ENCODE measurements around the gene BSG.

BSG gene

GRCh38 chr19:540867-541637, 31.3 kb upstream of the BSG start:
- DNase-seq, result no peak

- no peak for DNase-seq
These were observed 30.7 kb upstream of the BSG start for GRCh38 chr19:541699-542098.

GRCh38 chr19:542173-542866, 30.1 kb upstream of the BSG start:
- DNase-seq, result no peak

- peak; percentile 91 for DNase-seq
These were observed 28.3 kb upstream of the BSG start, which contains the start of gene GZMM for GRCh38 chr19:543910-544608. GZMM (plus strand) TSS chr19:544053; CDS start chr19:544072, 19 bp downstream.

DNA sequence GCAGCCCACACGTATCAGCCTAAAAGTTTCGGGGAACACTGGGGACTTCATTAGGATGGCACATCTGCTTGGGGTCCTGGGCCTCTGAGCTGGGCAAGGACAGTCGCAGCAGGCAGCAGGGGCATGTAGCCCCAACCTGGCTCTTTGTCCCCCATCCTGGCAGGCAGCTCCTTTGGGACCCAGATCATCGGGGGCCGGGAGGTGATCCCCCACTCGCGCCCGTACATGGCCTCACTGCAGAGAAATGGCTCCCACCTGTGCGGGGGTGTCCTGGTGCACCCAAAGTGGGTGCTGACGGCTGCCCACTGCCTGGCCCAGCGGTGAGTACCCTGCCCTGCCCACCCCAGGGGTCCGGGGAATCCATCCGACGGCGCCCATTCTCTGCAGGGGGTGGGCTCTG, 25.3 kb upstream of the BSG start:
- DNase-seq, result no peak

- no peak for DNase-seq
These were observed 24.3 kb upstream of the BSG start for GRCh38 chr19:547836-548720.

DNA sequence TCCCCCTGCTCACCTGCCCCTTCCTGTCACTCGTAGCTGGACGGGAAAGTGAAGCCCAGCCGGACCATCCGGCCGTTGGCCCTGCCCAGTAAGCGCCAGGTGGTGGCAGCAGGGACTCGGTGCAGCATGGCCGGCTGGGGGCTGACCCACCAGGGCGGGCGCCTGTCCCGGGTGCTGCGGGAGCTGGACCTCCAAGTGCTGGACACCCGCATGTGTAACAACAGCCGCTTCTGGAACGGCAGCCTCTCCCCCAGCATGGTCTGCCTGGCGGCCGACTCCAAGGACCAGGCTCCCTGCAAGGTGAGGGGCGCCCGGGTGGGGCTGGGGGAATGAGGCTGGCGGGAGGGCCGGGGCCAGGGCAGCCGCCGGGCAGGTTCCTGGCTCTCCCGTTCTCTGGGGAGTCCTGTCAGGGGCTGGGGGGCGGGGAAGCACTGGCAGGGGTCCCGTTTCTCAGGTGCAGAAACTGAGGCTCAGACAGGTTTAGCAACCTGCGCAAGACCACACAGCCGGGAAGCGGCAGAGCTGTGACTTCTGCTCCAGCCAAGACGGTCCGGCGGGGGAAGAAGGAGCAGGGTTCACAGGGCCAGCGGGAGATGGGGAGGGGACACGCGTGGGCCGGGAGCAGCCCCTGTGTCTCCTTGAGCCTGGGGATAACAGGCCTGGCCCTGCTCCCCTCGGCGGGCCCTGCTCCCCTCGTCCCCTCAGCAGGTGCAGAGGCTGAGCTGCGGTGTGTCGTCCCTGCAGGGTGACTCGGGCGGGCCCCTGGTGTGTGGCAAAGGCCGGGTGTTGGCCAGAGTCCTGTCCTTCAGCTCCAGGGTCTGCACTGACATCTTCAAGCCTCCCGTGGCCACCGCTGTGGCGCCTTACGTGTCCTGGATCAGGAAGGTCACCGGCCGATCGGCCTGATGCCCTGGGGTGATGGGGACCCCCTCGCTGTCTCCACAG, 23.2 kb upstream of the BSG start:
- DNase-seq, result no peak

DNA sequence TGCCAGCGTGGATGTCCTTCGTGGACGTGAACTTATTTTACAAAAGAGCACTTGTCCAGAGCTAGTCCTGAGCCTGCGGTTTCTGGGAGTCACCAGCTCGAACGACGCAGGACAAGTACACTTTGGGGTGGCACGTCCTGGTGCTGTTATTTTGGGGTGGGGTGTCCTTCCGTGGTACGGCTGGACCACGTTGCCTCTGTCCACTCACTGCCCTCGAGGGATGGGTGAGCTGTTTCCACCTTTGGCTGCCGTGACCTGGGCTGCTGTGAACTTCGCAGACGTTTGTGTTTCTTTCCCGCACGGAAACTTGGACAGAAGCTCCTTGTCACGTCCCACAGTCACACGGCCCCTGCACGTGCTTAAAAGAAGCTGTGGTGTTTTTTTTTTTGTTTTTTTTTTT, 17.6 kb upstream of the BSG start:
- DNase-seq, result no peak

DNA sequence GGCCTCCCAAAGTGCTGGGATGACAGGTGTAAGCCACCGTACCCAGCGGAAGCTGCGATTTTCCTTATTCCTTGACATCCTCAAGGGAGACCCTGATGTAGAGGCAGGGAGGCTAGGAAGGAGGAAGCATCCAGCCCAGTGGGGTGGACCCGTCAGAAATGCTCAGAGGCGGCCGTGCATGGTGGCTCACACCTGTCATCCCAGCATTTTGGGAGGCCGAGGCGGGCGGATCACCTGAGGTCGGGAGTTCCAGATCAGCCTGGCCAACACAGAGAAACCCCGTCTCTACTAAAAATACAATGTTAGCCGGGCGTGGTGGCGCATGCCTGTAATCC, 17.0 kb upstream of the BSG start:
- DNase-seq, result no peak

GRCh38 chr19:556611-557382, 15.6 kb upstream of the BSG start:
- DNase-seq, result no peak

- DNase-seq, result no peak
These were observed 13.5 kb upstream of the BSG start for GRCh38 chr19:558770-559439.

- no peak for DNase-seq
These were observed 12.3 kb upstream of the BSG start for GRCh38 chr19:560121-560520.

DNA sequence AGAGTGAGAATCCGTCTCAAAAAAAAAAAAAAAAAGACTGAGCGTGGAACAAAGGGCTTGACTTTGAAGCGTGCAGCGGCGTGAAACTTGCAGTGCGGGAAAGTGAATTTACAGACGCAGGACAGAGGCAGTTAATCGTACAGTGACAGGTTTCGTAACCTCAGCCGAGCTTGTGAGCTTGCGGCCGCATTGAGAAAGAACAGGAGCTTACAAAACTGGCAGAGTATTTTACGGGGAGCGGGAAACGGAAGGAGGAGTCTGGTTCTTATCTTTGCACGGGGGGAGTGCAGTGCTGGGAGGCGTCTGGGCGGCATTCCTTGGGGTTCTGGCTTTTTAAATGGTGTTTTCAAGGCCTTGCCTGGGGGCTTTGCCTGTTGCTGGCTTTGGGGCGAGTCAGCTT, 6.0 kb upstream of the BSG start:
- no peak for DNase-seq

GRCh38 chr19:566844-567243, 5.6 kb upstream of the BSG start:
- no peak for DNase-seq

GRCh38 chr19:567296-567900, 5.0 kb upstream of the BSG start:
- DNase-seq, result no peak

DNA sequence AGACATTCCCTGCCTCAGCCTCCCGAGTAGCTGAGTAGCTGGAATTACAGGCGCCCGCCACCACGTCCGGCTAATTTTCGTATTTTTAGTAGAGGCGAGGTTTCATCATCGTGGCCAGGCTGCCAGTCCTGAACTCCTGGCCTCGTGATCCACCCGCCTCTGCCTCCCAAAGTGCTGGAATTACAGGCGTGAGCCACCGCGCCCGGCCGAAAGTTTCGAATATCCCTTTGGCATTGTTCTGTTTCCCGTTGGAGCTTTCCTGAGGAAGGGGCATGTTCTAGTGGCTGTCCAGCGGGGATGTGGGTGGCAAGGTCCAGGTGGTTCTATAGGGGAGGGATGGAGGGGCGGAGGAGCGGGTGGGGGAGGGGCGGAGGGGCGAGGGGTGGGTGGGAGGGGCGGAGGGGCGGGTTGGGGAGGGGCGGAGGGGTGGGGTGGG, 2.1 kb upstream of the BSG start:
- DNase-seq, result no peak

- DNase-seq, result peak; percentile 68
These were observed 1.3 kb upstream of the BSG start for GRCh38 chr19:570937-571565.

GRCh38 chr19:571566-571974, 826 bp upstream of the BSG start:
- DNase-seq, result no peak

- no peak for DNase-seq
These were observed 535 bp downstream of the BSG start for GRCh38 chr19:572743-573518.

Data from CD4-positive, alpha-beta T cell treated with Interleukin-17A for 1 hour (primary cell).